Measurements from ENCODE around the gene PPP1R9B.

GRCh38 chr17:50109785-50110184, 40.7 kb downstream of the PPP1R9B start:
- TF ChIP-seq CTCF (IDR thresholded peaks at IDR 0.05): no peak
- no peak for TF ChIP-seq POLR2A (IDR thresholded peaks at IDR 0.05)

Measured in prostate gland (tissue), 2 donors.